Lower lobe of right lung (tissue), 2 donors: ENCODE data around the gene RNF20. TPM values are rescaled to one million over a fixed set of nuclear protein-coding genes. Genes with fewer than 3 reads are reported as not detected.

Experiments
- ATAC-seq, 2 donors: fragments of 200-7000 bp; cut with Tn5 transposase; one replicate each; pipeline ENCODE4 v1.9.1; 2020 to 2022; ENCODE audit warnings: mild to moderate bottlenecking in 2 of 2, moderate library complexity in 2 of 2
- DNase-seq: peaks from one replicate; pipeline ENCODE4 v3.0.0-alpha.2; 2020
- H3K27ac ChIP-seq: fragments of 200-600 bp; one replicate; pipeline ENCODE4 v1.8.0; 2022
- H3K27me3 ChIP-seq: fragments of 200-600 bp; one replicate; pipeline ENCODE4 v1.8.0; 2022; ENCODE audit warnings: low read depth
- H3K36me3 ChIP-seq: fragments of 200-600 bp; one replicate; pipeline ENCODE4 v1.8.0; 2022; ENCODE audit warnings: mild to moderate bottlenecking
- H3K4me1 ChIP-seq: fragments of 200-600 bp; one replicate; pipeline ENCODE4 v1.8.0; 2022
- H3K4me3 ChIP-seq: fragments of 200-600 bp; one replicate; pipeline ENCODE4 v1.8.0; 2022; ENCODE audit warnings: mild to moderate bottlenecking
- H3K9me3 ChIP-seq: fragments of 200-600 bp; one replicate; pipeline ENCODE4 v1.8.0; 2022
- intact Hi-C: fragments of 100-400 bp; cut with DNase I; formaldehyde crosslinking; loops from one replicate; pipeline ENCODE4 v1.11.0; 2022
- total RNA-seq: library from RNA; stranded (reverse); fragmentation: NEBNext Ultra II Directional; extraction: Animal tissue kit (Norgen Biotek cat#: 25700); gene quantifications from one replicate; pipeline ENCODE4 v1.2.1, GENCODE V29; 2021
- TF ChIP-seq, protein P1 (sequence below): fragments of 200-600 bp; IDR thresholded peaks from one replicate; pipeline ENCODE4 v1.8.0; 2022; ENCODE audit warnings: antibody characterized with exemption, mild to moderate bottlenecking
- donor health status: DM: no; HTN: yes; CAD: no; lungs with severe emphysema.

The RNF20 gene
- total RNA-seq, 1 donor from 2014 or later = 50.7 TPM

DNA sequence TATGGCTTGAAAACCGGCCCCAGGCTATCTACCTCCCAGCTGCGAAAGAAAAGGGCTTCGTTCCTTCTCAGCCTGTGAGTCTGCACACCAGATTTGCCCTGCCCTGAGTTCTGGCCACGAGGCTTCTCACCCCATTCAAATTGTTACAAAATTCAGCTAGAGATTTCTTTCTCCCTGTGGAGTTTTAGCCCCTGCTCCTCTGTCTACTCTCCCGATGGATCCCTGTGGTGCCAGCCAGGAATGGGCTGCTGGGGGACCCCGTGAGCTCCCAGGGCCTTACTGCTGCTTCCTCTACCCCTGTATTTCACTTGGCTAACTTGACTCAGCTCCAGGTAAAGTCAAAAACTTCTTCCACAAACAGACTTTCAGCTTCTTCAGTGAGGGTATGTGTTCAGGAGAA, 9.3 kb upstream of the RNF20 start:
- no peaks in the 10 kb centered on the region for H3K9me3 ChIP-seq
- H3K36me3 ChIP-seq = no peaks in the 10 kb centered on the region
- no peaks in the 10 kb centered on the region for H3K27me3 ChIP-seq
- DNase-seq (no peak), ATAC-seq (no peak)
- TF ChIP-seq, protein P1, sequence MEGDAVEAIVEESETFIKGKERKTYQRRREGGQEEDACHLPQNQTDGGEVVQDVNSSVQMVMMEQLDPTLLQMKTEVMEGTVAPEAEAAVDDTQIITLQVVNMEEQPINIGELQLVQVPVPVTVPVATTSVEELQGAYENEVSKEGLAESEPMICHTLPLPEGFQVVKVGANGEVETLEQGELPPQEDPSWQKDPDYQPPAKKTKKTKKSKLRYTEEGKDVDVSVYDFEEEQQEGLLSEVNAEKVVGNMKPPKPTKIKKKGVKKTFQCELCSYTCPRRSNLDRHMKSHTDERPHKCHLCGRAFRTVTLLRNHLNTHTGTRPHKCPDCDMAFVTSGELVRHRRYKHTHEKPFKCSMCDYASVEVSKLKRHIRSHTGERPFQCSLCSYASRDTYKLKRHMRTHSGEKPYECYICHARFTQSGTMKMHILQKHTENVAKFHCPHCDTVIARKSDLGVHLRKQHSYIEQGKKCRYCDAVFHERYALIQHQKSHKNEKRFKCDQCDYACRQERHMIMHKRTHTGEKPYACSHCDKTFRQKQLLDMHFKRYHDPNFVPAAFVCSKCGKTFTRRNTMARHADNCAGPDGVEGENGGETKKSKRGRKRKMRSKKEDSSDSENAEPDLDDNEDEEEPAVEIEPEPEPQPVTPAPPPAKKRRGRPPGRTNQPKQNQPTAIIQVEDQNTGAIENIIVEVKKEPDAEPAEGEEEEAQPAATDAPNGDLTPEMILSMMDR = no peak
- intact Hi-C loops = no loop called here
- H3K27ac ChIP-seq = no peak overlapping the region
- H3K4me3 ChIP-seq = no peak overlapping the region
- H3K4me1 ChIP-seq = no peaks in the 10 kb centered on the region

DNA sequence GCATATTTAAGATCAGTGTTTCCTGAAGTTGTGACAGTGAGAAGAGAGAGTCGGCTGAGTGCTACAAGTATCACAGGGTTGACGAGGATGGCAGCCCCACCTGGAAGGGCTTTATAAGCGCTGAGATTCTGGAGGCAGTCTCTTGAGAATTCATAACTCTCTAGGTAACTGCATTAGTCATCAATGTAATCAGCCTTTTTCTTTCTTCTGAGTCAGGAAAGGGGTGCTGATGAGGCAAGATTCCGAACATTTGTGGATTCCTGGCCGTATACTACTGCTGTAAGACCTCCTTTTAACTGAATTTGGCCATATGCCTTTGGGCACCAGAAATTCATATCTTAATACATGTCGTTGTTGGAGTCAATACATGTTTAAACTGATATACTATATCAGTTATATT, 6.6 kb upstream of the RNF20 start:
- ATAC-seq = no peak
- no peaks in the 10 kb centered on the region for H3K36me3 ChIP-seq
- intact Hi-C loops = no loop called here
- TF ChIP-seq, protein P1 = no peak
- no peak for DNase-seq
- no peaks in the 10 kb centered on the region for H3K4me1 ChIP-seq
- H3K9me3 ChIP-seq = no peaks in the 10 kb centered on the region
- no peak overlapping the region for H3K4me3 ChIP-seq
- H3K27ac ChIP-seq = no peak overlapping the region
- H3K27me3 ChIP-seq = no peaks in the 10 kb centered on the region

DNA sequence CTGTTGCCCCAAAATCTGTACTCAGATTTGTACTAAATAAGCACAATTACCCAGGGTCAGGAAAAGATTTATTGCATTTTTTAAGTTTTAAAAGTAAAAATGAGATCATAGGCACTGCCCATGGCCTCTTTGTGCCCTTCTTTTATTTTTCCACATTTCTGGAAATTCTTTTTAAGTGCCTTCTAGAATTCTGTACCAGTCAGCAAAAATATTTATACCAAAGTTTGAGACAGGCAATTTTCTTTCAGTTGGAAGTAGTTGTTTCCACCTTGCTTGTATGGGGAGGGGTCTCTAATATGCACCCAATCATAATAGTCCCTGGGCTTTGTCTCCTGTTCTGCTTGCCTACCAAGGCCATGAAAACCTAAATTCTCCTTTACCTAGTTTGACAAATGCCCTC, 5.6 kb upstream of the RNF20 start:
- no peak for ATAC-seq
- TF ChIP-seq, protein P1 = no peak
- intact Hi-C loops = no loop called here

DNA sequence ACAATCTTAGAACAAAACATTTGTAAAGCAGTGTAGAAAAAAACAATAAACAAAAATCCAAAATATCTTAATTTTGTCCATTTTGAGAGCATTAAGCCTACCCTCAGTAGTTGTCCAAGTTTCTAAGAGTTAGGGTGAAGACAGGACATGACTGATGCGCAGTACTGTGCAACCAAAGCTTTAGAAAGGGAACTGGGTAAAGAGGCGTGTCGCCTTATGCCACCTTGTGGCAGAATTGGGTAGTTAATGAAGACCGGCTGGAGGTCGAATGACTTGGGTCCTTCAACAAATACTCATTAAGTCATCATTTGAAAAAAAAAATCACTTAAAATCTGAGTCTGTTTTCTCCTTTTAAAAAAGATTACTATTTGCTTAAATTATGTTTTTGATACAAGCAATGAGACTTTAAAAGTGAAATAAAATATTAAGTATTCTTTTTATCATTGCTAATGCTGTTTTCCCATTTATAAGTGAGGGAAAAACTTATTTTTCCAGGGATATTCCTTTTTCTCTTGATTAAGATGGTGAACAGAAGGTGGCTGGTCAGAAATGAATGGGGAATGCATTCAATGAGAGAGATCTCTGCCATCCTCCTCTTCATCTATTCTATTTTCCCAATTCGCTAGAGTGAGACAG, 3.5 kb upstream of the RNF20 start:
- H3K27ac ChIP-seq = no peak overlapping the region
- intact Hi-C loops = no loop called here
- ATAC-seq = peak; percentile 57 to 63

More for the DNA sequence above, 5.6 kb upstream of the RNF20 start:
- no peak for DNase-seq
- H3K4me1 ChIP-seq = peaks cover 3% of the 10 kb centered on the region
- H3K4me3 ChIP-seq = no peak overlapping the region
- H3K9me3 ChIP-seq = no peaks in the 10 kb centered on the region
- H3K36me3 ChIP-seq = no peaks in the 10 kb centered on the region
- H3K27ac ChIP-seq = no peak overlapping the region
- no peaks in the 10 kb centered on the region for H3K27me3 ChIP-seq

DNA sequence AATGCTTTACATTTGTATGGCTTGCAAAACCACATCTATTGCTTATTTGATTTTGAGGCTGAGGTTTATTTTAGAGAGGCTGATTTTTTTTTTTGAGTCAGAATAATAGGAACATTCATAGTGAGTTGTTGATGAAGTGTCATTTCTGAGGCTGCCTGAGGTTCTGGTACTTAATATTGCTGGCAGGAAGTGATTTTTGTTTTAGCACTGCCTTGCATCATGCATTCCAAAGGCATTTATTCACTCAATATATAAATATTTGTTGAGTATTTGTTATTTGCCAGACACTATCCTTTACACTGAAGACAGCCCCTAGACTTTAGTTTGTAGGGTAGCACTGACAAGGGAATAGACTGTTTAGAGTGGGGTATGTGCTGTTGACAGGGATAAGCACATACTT, 2.7 kb downstream of the RNF20 start:
- DNase-seq = no peak
- Histone ChIP-seq H3K4me3 (no peak overlapping the region), H3K4me1 (peaks cover 35% of the 10 kb centered on the region), H3K27me3 (no peaks in the 10 kb centered on the region), H3K27ac (no peak overlapping the region), H3K36me3 (peaks cover 57% of the 10 kb centered on the region), H3K9me3 (no peaks in the 10 kb centered on the region)
- no peak for ATAC-seq
- intact Hi-C loops = no loop called here
- TF ChIP-seq, protein P1 = no peak

More for the DNA sequence above, 3.5 kb upstream of the RNF20 start:
- TF ChIP-seq, protein P1 = peak; percentile 79
- DNase-seq = peak; percentile 52
- Histone ChIP-seq H3K4me1 (peaks cover 15% of the 10 kb centered on the region), H3K9me3 (no peaks in the 10 kb centered on the region), H3K27me3 (no peaks in the 10 kb centered on the region), H3K36me3 (no peaks in the 10 kb centered on the region), H3K4me3 (no peak overlapping the region)
